Epithelial cell of prostate (primary cell): ENCODE measurements around the gene CRNN.

Source experiments
- DNase-seq: peaks from one replicate; pipeline ENCODE4 v3.0.0-alpha.2; 2011; ENCODE audit warnings: low read depth, low spot score
- H3K27ac ChIP-seq: fragments of 450-650 bp; 2 replicates; pipeline ENCODE4 v1.5.1; 2017; ENCODE audit warnings: mild to moderate bottlenecking

The CRNN gene

GRCh38 chr1:152413909-152414308 is at the start of gene CRNN:
TSS of gene CRNN (minus strand) at chr1:152414263. CDS start at chr1:152412233, 2,030 bp downstream.
- no peak for DNase-seq
- H3K27ac ChIP-seq = no peak within 1 kb of the TSS

GRCh38 chr1:152462636-152463035 is 48.6 kb upstream of the CRNN start:
- no peak for DNase-seq

GRCh38 chr1:152461544-152461943 is 47.5 kb upstream of the CRNN start:
- H3K27ac ChIP-seq = no peak overlapping the region
- no peak for DNase-seq

More at GRCh38 chr1:152462636-152463035, 48.6 kb upstream of the CRNN start:
- H3K27ac ChIP-seq = no peak overlapping the region

GRCh38 chr1:152460529-152460899 is 46.5 kb upstream of the CRNN start:
- no peak for DNase-seq
- H3K27ac ChIP-seq = no peak overlapping the region

GRCh38 chr1:152459596-152460528 is 45.8 kb upstream of the CRNN start:
- no peak overlapping the region for H3K27ac ChIP-seq
- no peak for DNase-seq

- H3K27ac ChIP-seq = no peak overlapping the region
- DNase-seq = no peak
Observed at GRCh38 chr1:152458384-152459185, 44.5 kb upstream of the CRNN start.

GRCh38 chr1:152457561-152457960 is 43.5 kb upstream of the CRNN start:
- no peak overlapping the region for H3K27ac ChIP-seq

GRCh38 chr1:152457071-152457470 is 43.0 kb upstream of the CRNN start:
- no peak overlapping the region for H3K27ac ChIP-seq
- DNase-seq = no peak

More at GRCh38 chr1:152457561-152457960, 43.5 kb upstream of the CRNN start:
- DNase-seq = no peak

GRCh38 chr1:152451254-152451653 is 37.2 kb upstream of the CRNN start:
- no peak overlapping the region for H3K27ac ChIP-seq
- no peak for DNase-seq

GRCh38 chr1:152449661-152450060 is 35.6 kb upstream of the CRNN start:
- no peak overlapping the region for H3K27ac ChIP-seq
- no peak for DNase-seq

- DNase-seq = no peak
- no peak overlapping the region for H3K27ac ChIP-seq
Observed at GRCh38 chr1:152448496-152448895, 34.4 kb upstream of the CRNN start.

- H3K27ac ChIP-seq = no peak overlapping the region
- no peak for DNase-seq
Observed at GRCh38 chr1:152448095-152448494, 34.0 kb upstream of the CRNN start.

- H3K27ac ChIP-seq = no peak overlapping the region
- DNase-seq = no peak
Observed at GRCh38 chr1:152447484-152447883, 33.4 kb upstream of the CRNN start.

- H3K27ac ChIP-seq = no peak overlapping the region
- DNase-seq = no peak
Observed at GRCh38 chr1:152444045-152444444, 30.0 kb upstream of the CRNN start.

- H3K27ac ChIP-seq = peak overlapping the region; percentile 38
- DNase-seq = peak; percentile 74
Observed at GRCh38 chr1:152442765-152443164, 28.7 kb upstream of the CRNN start.

GRCh38 chr1:152442301-152442700 is 28.2 kb upstream of the CRNN start:
- peak overlapping the region; percentile 38 for H3K27ac ChIP-seq
- DNase-seq = no peak

GRCh38 chr1:152441756-152442155 is 27.7 kb upstream of the CRNN start:
- no peak for DNase-seq
- H3K27ac ChIP-seq = no peak overlapping the region

- no peak for DNase-seq
- no peak overlapping the region for H3K27ac ChIP-seq
Observed at GRCh38 chr1:152440635-152441471, 26.8 kb upstream of the CRNN start.

GRCh38 chr1:152436593-152437496 is 22.8 kb upstream of the CRNN start:
- no peak for DNase-seq
- peak overlapping the region; percentile 50 for H3K27ac ChIP-seq
